ENCODE measurements around the gene KAZN.

GRCh38 chr1:15151377-15151806, 552.9 kb downstream of the KAZN start:
- TF ChIP-seq CTCF (IDR thresholded peaks at IDR 0.05) (no peak), POLR2A (IDR thresholded peaks at IDR 0.05) (no peak), EP300 (IDR thresholded peaks at IDR 0.05) (no peak)
